K562 (cell line): ENCODE results near the gene RHBDD1. TPM values are rescaled to one million over a fixed set of nuclear protein-coding genes. Genes with fewer than 3 reads are reported as not detected.

Experiments
- CUX1 ChIP-seq: fragments of 200-800 bp; sonication (Bioruptor generic); IDR thresholded peaks from 2 replicates; pipeline ENCODE4 v1.6.1; 2016; ENCODE audit warnings: missing genetic modification characterization, missing compliant biosample characterization
- KDM2B ChIP-seq: fragments of 250-450 bp; sonication (Bioruptor Pico); IDR thresholded peaks from 2 replicates; pipeline ENCODE4 v1.8.0; 2021; ENCODE audit warnings: mild to moderate bottlenecking, moderate library complexity
- NFE2 ChIP-seq: IDR thresholded peaks from 2 replicates; pipeline ENCODE4 v1.6.1; 2014; ENCODE audit warnings: antibody characterized with exemption, low read depth
- ZBTB40 ChIP-seq, 2 experiments: fragments of 450-650 bp in 1 of 2; sonication (generic) in 1 of 2; formaldehyde crosslinking in 1 of 2; IDR thresholded peaks; 2 replicates each; pipeline versions ENCODE4 v1.7.1 to v1.9.0; 2016 to 2022; ENCODE audit warnings: inconsistent platforms in 1 of 2, mild to moderate bottlenecking in 1 of 2, missing genetic modification reagents in 1 of 2
- polyA plus RNA-seq, 8 experiments: library from polyadenylated mRNA; depleted of rRNA in 4 of 8; stranded (reverse) in 5 of 8; unstranded in 3 of 8; fragments of >200 nt; fragmentation: Nextera tagmentation in 2 of 8; fragmentation: Illumina TruSeq in 1 of 8; extraction: Ambion mirVana in 2 of 8; extraction: Trizol in 1 of 8; gene quantifications; 2 replicates each; pipeline versions ENCODE4 v1.2.1 to v1.2.3, GENCODE V29; 2011 to 2014; ENCODE audit warnings: inconsistent platforms in 1 of 8, missing spikeins in 1 of 8
- total RNA-seq, 7 experiments: library from RNA; depleted of rRNA in 6 of 7; stranded (reverse); fragments of >200 nt in 6 of 7; fragmentation: Illumina TruSeq in 2 of 7; extraction: Trizol in 2 of 7; gene quantifications; 2 replicates each; pipeline versions ENCODE4 v1.2.1 to v1.2.3, GENCODE V29; 2011 to 2021; ENCODE audit warnings: low replicate concordance in 1 of 7

Gene RHBDD1
- total and polyA plus RNA-seq, 9 of the 15 experiments (the other 6 are each of a cell fraction or from before 2014, with no cell fraction given): 4.8 to 34.8 (median 15.6) TPM

- TF ChIP-seq ZBTB40 (IDR thresholded peaks at IDR 0.05) (no peak), ZBTB40 (CRISPR knock-in tag; IDR thresholded peaks at IDR 0.05) (no peak), KDM2B (CRISPR knock-in tag) (no peak), NFE2 (peak; percentile 76), CUX1 (CRISPR knock-in tag) (no peak)
- TF ChIP-seq, all 486 proteins: peak for 5
Measured at GRCh38 chr2:226963528-226963927, 127.7 kb downstream of the RHBDD1 start (continued).
